Endometrial microvascular endothelial cells (primary cell): Measurements from ENCODE around the gene GSG1L. TPM values are rescaled to one million over a fixed set of nuclear protein-coding genes. Genes with fewer than 3 reads are reported as not detected.

Source experiments
- in situ Hi-C: cut with HindIII; loops from 2 replicates; pipeline ENCODE4 v1.10.0; 2017; ENCODE audit warnings: low sequenced_read_pairs, low pct_unique_long_range_greater_than_20kb; ENCODE audit errors: inconsistent ontology term
- total RNA-seq: library from RNA; depleted of rRNA; stranded (reverse); fragments of >200 nt; gene quantifications from one replicate; pipeline ENCODE4 v1.2.3, GENCODE V29; 2015; ENCODE audit errors: inconsistent ontology term

Gene GSG1L
- total RNA-seq, 1 donor from 2014 or later: not detected

DNA sequence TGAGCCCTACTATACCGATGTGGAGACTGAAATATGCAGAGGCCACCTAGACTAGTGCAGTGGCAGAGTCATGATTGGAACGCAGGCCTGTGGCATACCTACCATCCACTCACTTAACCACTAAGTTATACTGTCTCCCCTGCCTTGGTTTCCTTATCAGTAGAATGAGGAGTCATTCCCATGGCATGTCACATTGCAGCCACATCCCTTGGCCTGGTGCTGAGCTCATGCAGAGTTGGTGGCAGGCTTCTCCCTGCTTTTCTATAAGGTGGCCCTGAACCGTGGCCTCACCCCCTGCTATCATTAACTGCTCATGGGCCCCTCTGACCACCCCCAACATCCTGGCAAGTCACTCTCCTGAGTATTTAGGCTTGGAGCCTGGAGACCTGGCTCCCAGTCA lies 301.1 kb downstream of the GSG1L start:
- in situ Hi-C loops: no loop called here

DNA sequence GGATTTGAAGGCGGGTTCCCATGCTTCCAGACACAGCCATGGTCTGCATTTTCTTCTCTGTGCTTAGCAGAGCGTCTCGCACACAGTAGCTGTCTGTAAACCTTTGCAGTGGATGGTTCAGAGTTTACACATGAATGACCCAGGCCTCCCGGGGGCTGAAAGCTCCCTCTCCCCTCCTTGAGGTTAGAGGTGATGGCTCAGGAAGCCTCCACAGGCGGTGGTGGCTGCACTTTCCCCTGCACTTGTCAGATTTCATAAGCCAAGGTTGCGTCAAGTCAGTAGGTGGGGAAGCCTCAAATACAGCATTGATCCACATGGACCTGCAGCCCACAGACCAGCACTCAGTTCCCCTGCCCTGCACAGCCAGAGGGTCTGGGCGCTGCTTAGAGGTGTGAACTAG lies 301.7 kb downstream of the GSG1L start:
- in situ Hi-C loops: no loop called here

DNA sequence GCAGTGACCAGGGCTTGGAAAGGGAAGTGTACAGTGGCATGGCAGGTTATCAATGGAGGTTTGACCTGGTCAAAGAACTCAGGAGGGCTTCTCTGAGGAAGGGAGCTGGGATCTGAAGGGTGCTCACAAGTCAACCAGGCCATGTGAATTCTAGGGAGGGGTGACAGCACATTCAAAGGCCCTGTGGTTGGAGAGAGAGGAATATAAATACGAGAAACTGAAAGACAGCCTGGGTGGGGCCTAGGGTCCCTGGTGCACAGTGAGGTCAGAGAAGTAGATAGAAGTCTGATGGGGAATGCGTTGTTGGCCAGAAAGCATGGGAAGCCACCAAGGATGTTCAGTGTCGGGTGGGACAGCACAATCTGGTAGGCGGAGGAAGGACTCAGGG lies 302.7 kb downstream of the GSG1L start:
- in situ Hi-C loops: no loop called here

DNA sequence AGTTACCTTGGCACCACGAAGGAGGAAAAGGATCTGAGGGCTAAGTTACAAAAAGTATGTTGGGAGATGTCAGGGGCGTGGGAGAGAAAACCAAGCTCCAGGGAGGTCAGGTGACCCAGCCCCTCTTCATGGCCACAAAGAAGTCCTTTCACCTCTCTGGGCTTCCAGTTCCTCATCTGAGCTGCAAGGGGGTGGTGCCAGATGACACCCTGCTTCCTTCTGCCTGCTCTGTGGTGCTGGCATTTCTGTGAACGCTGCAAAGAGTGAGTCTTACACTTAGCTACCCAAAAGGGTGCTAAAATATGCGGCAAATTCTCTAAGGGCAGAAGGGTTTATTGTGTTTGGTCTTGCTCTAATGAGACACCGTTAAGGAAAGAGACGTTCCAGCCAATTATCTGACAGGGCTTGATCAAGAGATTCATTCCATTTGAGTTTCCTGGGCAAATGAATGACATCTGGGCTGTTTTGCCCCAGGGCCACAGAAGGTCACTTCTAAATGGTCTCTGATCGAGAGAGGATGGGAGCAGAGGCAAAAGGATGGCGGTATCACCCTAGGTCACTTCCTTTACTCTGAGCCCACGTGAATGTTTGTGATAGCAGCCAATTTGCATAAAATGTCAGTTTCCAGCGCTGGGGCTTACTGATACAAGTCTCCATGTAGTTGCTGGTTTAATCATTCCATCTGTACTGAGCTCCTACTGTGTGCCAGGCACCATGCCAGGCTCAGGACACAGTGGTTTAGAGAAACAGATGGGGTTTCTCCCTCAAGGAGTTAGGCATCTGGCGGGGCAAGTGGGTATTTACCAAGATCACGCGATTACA lies 303.3 kb downstream of the GSG1L start:
- in situ Hi-C loops: no loop called here

DNA sequence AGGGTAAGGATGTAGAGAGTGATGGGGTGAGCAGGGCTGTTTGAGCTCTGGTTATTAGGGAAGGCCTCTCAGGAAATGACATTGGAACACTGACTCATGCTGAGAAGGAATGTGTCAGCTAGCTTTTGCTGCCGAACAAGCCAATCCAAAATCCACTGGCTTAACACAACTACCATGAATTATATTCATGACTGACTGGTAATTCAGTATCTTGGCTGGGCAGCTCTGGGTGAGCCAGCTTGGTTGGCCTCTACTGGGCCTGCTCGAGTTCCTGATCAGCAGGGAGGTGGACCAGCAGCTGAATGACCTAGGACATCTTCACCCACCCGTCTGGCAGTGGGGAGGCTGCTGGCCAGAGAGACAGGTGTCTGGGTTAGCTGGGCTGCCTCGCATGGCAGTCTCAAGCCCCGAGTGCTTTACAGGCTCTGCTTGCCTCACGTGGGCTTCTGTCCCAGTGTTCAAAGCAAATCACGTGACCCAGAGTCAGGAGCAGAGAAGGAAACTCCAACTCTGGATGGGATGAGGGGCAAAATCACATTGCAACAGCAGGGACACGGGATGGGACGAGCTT lies 304.1 kb downstream of the GSG1L start:
- in situ Hi-C loops: no loop called here

DNA sequence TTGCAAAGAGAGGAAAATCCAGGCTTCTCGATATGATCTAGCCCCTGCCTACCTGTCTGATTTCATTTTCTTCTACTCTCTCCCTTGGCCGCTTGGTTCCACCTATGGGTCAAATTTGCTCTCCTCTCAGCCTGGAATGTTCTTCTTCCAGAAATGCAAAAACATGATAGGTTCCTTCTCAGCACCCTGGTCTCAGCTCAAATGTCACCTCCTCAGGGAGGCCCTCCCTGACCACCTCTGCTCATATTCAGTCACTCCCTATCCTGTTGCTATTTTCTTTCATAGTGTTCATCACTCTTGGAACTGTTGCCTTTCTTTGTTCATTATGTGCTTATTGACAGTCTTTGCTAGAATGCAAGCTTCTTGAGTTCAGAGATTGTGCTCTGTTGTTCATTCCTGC lies 305.0 kb downstream of the GSG1L start:
- in situ Hi-C loops: no loop called here

DNA sequence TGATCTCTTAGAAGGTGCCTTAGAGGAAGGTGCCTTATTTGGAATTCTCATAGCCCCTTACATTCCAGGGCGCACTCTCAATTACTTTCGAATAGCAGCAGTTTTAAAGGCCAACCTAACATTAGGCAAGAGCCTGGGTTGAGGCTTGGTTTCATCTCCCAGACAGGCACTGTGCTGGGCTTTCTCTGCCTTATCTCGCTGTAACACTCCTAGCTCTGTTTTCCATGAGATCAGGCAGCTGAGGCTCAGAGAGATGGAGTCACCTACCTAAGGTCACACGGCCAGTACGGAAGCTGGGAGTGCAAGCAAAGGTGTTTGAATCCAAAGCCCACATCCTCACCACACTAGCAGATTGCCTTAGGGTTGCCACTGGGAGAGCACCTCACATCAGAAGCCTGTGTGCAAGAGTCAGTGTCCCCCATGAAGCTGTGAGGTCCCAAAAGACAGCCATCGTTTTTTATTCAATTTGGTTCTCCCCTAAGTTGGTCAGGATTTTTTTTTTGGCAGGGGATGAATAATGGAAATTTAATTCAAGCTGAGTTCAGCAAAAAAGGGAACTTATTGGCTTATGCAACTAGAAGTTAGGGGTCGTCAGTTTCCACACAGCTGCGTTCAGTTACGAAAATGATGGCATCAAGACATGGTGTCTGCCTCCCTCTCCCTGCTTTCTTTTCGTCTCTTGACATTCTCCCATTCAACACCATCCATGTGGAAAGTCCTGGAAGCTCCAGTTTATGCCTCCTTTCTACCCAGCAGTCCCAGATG lies 307.1 kb downstream of the GSG1L start:
- in situ Hi-C loops: no loop called here

DNA sequence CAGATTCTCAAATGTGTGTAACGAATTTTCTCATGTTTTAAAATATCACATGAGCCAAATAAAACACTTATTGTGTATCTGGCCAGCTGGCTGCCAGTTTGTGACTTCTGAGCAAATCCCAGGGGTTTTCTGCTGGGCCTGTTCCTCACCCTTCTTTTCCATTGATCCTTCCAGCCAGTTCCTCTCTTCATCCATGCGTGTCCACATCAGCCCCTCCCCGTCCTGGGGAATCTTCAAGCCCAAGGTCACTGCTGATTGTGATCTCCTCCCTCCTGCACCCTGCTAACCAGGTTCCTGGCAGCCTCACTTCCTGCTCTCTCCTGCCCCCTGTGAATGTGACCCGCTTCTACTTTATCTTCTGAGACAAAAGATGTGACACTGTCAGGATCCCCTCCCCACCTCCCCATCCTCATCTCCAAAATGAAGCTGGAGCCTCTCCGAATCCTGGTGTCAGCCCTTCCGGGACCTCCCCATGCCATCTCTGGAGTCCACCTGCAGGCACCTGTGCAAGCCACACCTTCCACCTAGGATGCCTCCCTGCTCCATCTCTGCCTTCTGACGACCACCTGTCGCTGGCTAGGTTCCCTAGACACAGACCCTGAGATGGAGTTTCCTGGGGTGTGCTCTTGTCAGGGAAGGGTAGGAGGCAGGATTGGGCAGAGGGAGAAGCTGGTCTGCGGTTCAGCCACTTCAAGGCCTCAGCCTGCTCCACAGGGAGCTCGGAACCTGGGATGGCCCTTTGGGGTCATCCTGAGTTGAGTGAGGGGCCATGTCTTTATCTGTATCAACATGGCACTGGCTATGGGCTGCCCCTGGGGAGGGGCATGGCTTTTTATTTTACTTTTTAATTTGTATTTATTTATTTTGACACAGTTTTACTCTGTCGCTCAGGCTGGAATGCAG lies 308.5 kb downstream of the GSG1L start:
- in situ Hi-C loops: no loop called here

DNA sequence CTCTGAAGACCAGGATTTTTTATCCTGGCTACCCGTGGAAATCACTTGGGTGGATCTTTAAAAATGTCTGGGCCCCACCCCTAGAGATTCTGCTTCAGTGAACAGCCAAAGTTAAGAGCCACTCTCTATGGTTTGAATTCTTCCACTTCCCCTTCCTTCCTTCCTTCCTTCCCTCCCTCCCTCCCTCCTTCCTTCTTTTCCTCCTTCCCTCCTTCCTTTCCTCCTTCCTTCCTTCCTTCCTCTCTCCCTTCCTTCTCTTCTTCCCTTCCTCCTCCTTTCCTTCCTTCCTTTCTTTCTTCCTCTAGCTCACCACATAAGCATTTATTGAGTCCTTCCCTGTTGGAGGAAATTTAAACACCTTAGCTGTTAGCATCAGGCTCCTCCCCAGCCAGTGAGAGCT lies 310.0 kb downstream of the GSG1L start:
- in situ Hi-C loops: no loop called here

DNA sequence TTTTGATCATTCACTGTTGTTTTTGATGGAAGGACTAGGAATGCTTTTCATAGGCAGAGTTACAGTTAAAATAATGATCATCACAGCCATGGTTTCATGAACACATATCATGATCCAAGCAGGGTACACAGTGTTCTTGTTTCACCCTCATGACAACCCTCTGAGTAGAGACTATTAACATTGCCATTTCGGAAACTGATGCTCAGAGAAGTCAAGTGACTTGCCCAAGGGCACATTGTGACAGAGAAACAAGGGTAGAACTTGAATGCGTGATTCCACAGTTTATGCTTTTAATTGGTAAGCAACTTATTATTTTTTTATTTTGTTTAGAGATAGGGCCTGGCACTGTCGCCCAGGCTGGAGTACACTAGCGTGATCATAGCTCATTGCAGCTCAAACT lies 311.3 kb downstream of the GSG1L start:
- in situ Hi-C loops: no loop called here

DNA sequence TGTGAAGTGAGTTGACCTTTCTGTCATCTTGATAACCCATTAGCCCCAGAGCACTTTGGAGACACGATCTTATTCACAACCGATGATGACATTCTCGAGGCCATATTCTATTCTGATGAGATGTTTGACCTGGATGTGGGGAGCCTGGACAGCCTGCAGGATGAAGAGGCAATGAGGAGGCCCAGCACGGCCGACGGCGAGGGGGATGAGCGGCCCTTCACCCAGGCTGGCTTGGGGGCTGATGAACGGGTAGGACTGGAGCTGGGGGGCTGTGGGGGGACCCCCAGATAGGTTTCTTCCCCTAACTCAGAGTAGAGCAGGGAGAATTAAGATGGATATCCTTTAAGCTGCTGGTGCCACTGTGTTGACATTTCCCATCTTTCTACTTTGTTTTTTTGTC lies 311.8 kb downstream of the GSG1L start:
- in situ Hi-C loops: no loop called here

DNA sequence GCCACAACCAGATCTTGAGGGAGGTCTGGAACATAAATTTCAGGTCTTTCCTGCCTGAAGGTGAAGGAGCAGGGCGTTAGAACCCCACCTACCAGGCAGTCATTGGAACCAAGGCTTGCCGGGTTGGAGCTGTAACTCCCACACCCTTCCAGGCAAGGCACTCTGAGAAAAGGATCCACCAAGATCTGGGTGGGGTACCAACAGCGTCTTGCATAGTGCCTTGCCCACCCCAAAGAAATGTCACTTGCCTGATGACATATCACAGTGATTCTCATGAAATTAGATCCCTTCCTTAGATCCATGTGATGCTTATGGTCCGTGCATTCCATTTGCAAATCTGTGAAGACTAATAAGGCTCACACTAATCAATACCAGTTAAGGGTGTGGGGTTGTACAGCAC lies 312.3 kb downstream of the GSG1L start:
- in situ Hi-C loops: no loop called here

DNA sequence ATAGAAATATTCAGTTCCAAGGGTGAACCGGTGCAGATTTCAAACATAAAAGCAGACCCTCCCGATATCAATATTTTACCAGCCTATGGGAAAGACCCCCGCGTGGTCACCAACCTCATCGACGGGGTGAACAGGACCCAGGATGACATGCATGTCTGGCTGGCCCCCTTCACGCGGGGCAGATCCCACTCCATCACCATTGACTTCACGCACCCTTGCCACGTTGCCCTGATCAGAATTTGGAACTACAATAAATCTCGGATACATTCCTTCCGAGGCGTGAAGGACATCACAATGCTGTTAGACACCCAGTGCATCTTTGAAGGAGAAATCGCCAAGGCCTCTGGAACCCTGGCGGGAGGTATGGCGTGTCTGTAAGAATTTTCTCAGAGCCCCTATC lies 313.6 kb downstream of the GSG1L start:
- in situ Hi-C loops: no loop called here

DNA sequence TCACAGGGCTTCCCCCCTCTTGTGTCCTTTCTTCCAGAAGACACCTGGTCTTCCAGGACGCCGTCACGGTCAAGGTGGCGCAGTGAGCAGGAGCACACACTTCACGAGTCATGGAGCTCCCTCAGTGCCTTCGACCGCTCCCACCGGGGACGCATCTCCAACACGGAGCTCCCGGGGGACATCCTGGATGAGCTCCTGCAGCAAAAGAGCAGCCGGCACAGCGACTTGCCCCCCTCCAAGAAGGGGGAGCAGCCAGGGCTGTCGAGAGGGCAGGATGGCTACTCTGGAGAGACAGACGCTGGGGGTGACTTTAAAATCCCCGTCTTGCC lies 314.0 kb downstream of the GSG1L start:
- in situ Hi-C loops: no loop called here

DNA sequence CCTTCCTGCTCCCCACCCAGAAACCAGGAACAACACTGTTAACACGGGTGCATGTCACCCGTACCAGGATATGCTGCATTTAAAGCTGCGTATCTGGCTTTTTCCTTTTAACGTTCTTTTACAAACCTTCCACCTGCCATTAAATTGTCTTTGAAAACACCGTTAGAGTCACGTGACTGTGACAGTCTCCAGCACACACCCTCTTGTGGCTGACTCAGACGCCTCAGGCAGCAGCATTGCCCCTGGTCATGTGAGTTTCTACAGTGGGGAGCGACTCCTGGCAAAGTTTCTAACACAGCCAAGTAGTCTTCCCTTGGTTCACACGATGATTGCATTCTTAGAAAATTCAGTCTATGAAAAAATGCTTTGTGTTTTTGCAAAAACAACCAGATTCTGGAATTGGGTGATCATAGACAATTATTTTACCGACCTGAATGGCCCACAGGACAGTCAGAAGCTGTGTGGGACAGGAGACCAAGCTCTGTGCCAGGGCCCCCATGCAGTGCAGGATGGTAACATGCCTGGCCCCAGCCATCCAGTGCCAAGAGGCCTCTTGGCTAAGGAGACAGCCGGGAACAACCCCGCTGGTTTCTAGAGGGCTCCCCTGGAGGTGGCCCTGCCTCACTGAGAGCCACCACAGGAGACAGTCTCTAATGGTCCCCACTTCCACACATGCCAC lies 314.5 kb downstream of the GSG1L start:
- in situ Hi-C loops: no loop called here

DNA sequence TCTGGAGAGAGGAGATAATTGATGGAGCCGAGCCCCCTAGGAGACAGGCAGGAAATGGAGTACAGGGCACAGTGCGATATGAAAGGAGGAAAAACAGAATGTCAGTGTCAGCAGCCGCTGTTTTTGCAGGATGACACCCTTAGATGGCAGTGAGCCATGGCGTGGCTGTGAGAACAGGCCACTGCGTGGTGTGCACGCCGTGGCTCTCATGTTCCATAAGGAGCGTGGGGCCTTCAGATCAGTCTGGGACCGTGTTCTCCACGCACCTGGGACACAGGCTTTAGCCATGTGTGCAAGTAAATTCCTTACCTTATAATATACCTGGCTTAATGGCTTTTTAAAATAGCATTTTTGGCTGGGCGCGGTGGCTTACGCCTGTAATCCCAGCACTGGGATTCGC lies 315.6 kb downstream of the GSG1L start:
- in situ Hi-C loops: no loop called here

DNA sequence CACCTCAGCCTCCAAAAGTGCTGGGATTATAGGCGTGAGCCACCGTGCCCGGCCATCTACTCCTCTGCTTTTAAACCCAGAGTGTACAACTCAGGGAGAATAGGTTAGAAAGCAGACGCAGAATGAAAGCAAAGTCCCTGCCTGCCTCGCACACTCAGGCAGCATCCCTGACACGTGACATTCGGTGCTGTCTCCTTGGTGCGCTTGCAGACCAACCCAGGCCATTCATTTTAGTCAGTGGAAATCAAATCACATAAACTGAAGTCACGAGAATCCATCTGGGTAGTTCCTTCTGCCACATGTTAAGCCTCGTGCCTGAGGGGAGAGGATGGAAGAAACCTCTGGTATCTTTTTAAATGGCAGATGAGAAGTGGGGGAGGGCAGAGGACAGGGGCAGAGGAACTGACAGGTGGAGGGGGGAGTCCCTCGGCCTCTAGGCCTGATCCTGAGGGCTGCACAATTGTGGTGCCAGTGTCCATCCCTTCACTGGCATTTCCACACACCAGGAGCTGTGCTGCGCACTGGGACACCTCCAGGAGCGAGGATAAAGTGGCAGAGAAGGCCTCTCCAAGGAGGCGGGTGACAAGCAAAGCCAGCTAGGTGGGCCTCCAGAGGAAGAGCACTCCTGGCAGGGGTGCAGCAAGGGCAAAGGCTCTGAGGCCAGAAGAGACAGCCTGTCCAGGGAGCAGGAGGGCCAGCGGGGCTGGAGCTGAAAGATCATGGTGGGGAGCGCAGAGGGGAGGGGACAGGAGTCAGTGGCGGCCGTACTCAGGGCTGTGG lies 317.2 kb downstream of the GSG1L start:
- in situ Hi-C loops: no loop called here

DNA sequence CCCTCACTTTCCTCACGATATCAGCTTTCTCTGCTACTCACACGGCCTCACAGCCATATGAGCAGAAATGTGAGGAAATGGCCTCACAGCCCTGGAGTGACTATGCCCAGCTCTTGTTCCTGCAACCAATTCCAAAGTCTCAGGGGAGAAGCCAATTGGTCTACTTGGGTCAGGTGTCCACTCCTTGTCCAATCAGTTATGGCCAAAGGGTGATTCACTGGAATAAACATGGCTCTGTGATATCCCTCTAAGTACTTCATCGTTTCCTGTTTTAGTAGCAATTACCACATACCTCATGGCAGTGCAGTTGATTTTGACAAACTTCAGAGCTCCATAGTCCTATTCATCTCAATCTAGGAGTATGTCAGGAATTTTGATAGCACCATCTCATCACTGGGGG lies 318.2 kb downstream of the GSG1L start:
- in situ Hi-C loops: no loop called here
